Measurements from ENCODE around the gene ARHGAP44. TPM values are rescaled to one million over a fixed set of nuclear protein-coding genes. Genes with fewer than 3 reads are reported as not detected.

Gene ARHGAP44
- total RNA-seq, 1 experiment from 2014 or later, result 9.9 TPM

DNA sequence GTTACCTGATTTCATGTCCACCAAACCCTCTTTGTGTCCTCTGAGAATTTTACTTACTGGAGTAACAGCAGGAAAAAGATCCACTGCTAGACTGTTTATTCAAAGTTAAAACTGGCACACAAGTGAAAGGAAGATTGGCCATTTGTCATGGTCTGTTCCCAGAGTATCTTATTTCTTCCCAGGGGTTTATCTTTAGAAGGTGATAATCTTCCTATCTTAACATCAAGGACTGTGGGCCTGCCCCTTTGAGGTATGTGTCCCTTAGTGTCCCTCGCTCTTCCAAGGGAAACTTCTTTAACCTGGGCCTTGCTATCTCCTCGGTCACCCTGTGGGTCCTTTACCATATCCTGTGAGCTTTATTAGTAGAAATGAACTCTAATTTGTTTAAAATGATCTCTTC lies 49.7 kb downstream of the ARHGAP44 start:
- H3K4ac ChIP-seq (ENCODE audit: low read depth, low read length), result no peak overlapping the region
- no peak overlapping the region for H2BK120ac ChIP-seq (ENCODE audit: low read depth, low read length, poor library complexity, severe bottlenecking)
- peaks cover 2 to 9% (median 8%) of the 10 kb centered on the region in 3 experiments; a peak in 6 of 7 replicates for H3K36me3 Mint-ChIP-seq (ENCODE audit: insufficient read depth in 1 of 3, low read depth in 3 of 3)
- no peak overlapping the region for H4K5ac ChIP-seq (ENCODE audit: insufficient read length, low read depth, low read length)
- no peak overlapping the region for H3K4me2 ChIP-seq (ENCODE audit: insufficient read depth, insufficient read length, low read length)
- H3K27ac ChIP-seq (ENCODE audit: insufficient read length, low read depth, low read length), result no peak overlapping the region
- no peak overlapping the region for H3T11ph ChIP-seq (ENCODE audit: low read length)
- no peak overlapping the region for H3K9ac ChIP-seq (ENCODE audit: extremely low read depth, insufficient read length, low read length)
- H3K9me3 ChIP-seq (ENCODE audit: control insufficient read depth, low read depth, low read length), result no peaks in the 10 kb centered on the region
- H2AK5ac ChIP-seq (ENCODE audit: insufficient read length, low read length), result no peak overlapping the region
- no peak overlapping the region for H3K18ac ChIP-seq (ENCODE audit: insufficient read length, low read depth, low read length)
- peaks cover 8 to 9% of the 10 kb centered on the region in 2 experiments; a peak in 4 of 5 replicates for H3K9me3 Mint-ChIP-seq
- H3K4me1 ChIP-seq (ENCODE audit: insufficient read depth, low read length), result no peaks in the 10 kb centered on the region; the same call in 1 of the 2 replicates
- H2BK15ac ChIP-seq (ENCODE audit: low read depth, low read length), result no peak overlapping the region
- DNase-seq, result no peak
- H4K20me1 ChIP-seq (ENCODE audit: control insufficient read depth, insufficient read depth, insufficient read length), result no peaks in the 10 kb centered on the region
- H3K14ac ChIP-seq (ENCODE audit: insufficient read depth, low read length), result no peak overlapping the region
- H3K79me1 ChIP-seq (ENCODE audit: insufficient read depth, low read depth, low read length, poor library complexity, severe bottlenecking), result no peaks in the 10 kb centered on the region
- TF ChIP-seq, protein P1, sequence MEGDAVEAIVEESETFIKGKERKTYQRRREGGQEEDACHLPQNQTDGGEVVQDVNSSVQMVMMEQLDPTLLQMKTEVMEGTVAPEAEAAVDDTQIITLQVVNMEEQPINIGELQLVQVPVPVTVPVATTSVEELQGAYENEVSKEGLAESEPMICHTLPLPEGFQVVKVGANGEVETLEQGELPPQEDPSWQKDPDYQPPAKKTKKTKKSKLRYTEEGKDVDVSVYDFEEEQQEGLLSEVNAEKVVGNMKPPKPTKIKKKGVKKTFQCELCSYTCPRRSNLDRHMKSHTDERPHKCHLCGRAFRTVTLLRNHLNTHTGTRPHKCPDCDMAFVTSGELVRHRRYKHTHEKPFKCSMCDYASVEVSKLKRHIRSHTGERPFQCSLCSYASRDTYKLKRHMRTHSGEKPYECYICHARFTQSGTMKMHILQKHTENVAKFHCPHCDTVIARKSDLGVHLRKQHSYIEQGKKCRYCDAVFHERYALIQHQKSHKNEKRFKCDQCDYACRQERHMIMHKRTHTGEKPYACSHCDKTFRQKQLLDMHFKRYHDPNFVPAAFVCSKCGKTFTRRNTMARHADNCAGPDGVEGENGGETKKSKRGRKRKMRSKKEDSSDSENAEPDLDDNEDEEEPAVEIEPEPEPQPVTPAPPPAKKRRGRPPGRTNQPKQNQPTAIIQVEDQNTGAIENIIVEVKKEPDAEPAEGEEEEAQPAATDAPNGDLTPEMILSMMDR (conservative IDR thresholded peaks at IDR 0.05), result no peak
- no peak overlapping the region for H2AFZ ChIP-seq (ENCODE audit: low read length)
- H3K4me3 Mint-ChIP-seq, result no peak overlapping the region
- no peak overlapping the region for H3K23ac ChIP-seq (ENCODE audit: insufficient read length, low read depth, low read length)
- no peak overlapping the region for H2BK12ac ChIP-seq (ENCODE audit: insufficient read length, low read depth, low read length)
- H2BK5ac ChIP-seq (ENCODE audit: insufficient read length, low read length), result no peak overlapping the region
- H4K91ac ChIP-seq (ENCODE audit: insufficient read length, low read depth, low read length), result no peak overlapping the region
- no peaks in the 10 kb centered on the region for H3K27me3 ChIP-seq (ENCODE audit: insufficient read depth, low read length)
- no peaks in the 10 kb centered on the region for H3K23me2 ChIP-seq (ENCODE audit: insufficient read length, low read depth, low read length, poor library complexity, severe bottlenecking)
- no peak overlapping the region for H3K27ac Mint-ChIP-seq
- no peaks in the 10 kb centered on the region for H3K27me3 Mint-ChIP-seq (ENCODE audit: low read depth)
- H3K79me2 ChIP-seq (ENCODE audit: insufficient read depth, low read length), result no peaks in the 10 kb centered on the region
- H3K56ac ChIP-seq (ENCODE audit: insufficient read length, low read depth, low read length), result no peak overlapping the region
- no peak overlapping the region for H4K8ac ChIP-seq (replicated peaks; ENCODE audit: insufficient read length, low read depth, low read length)
- H3K4me1 Mint-ChIP-seq, result peaks cover 5 to 7% of the 10 kb centered on the region in 2 experiments
- no peak overlapping the region for H2BK20ac ChIP-seq (ENCODE audit: low read depth, low read length, poor library complexity, severe bottlenecking)
- no CpG with 5 or more reads among the region's 2 CpGs for WGBS (ENCODE audit: extremely low coverage, insufficient read length, low lambda C conversion rate)
